Measurements from ENCODE around the gene TBX19.

TBX19 gene

DNA sequence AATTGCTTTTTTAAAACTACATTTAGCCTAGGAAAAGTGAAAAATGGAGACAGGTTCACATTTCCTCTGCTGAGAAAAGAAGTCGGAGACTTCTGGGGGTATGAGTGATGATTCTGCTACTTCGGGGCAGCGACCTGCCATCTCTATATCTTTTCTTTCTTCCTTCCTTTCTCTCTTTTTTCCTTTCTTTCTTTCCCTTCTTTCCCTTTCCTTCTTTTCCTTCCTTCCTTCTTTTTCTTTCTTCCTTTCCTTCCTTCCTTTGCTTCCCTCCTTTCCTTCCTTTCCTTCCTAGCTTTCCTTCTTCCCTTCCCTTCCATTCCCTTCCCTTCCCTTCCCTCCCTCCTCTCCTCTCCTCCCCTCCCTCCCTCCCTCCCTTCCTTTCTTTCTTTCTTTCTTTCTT is 17.8 kb downstream of the TBX19 start:
- no peaks in the 10 kb centered on the region for H3K27me3 ChIP-seq (ENCODE audit: control insufficient read depth in 1 of 2, insufficient read depth in 1 of 2, low read length in 2 of 2)
- H3K4me2 ChIP-seq (ENCODE audit: low read length, poor library complexity, severe bottlenecking), result no peak overlapping the region
- 100% methylated on average over 3 of the region's 3 CpGs for WGBS
- no peak overlapping the region for H2BK120ac ChIP-seq (ENCODE audit: low read depth, low read length)
- peaks cover 1% of the 10 kb centered on the region for H3K79me1 ChIP-seq (replicated peaks; ENCODE audit: low read length, poor library complexity, severe bottlenecking)
- no peak overlapping the region for H3K18ac ChIP-seq (ENCODE audit: low read depth in 1 of 2, low read length in 2 of 2)
- peaks cover 8% of the 10 kb centered on the region for H3K4me1 ChIP-seq (ENCODE audit: control insufficient read depth, insufficient read depth, low read depth, low read length)
- H3K9me3 ChIP-seq (ENCODE audit: control insufficient read depth, low read length), result no peaks in the 10 kb centered on the region
- H4K8ac ChIP-seq (ENCODE audit: low read length), result no peak overlapping the region
- H3K4me3 ChIP-seq (ENCODE audit: insufficient read depth in 1 of 2, low read depth in 1 of 2, low read length in 2 of 2), result no peak overlapping the region
- no peak overlapping the region for H3K14ac ChIP-seq (ENCODE audit: low read length in 2 of 2)
- no peak overlapping the region for H2BK12ac ChIP-seq (ENCODE audit: low read length in 2 of 2)
- no peak overlapping the region for H4K91ac ChIP-seq (ENCODE audit: low read length)
- no peak overlapping the region for H3K27ac ChIP-seq (ENCODE audit: low read length, poor library complexity, severe bottlenecking)
- DNase-seq, result no peak
- H3K4ac ChIP-seq (ENCODE audit: low read depth in 1 of 2, low read length in 2 of 2), result no peak overlapping the region
- no peak overlapping the region for H2BK5ac ChIP-seq (ENCODE audit: low read depth, low read length, poor library complexity, severe bottlenecking)
- no peak overlapping the region for H2BK15ac ChIP-seq (ENCODE audit: low read depth, poor library complexity, severe bottlenecking)
- no peak overlapping the region for H3K23ac ChIP-seq (ENCODE audit: low read length in 2 of 2)
- peaks cover under 1 to 4% of the 10 kb centered on the region in 2 experiments for H3K36me3 ChIP-seq (ENCODE audit: control insufficient read depth in 1 of 2, insufficient read depth in 2 of 2, low read depth in 1 of 2, low read length in 2 of 2)
- H2AFZ ChIP-seq (ENCODE audit: low read depth, low read length), result no peak overlapping the region
- H2AK5ac ChIP-seq (ENCODE audit: low read length, severe bottlenecking), result no peak overlapping the region
- no peak overlapping the region for H3K9ac ChIP-seq (ENCODE audit: low read length)

- Histone ChIP-seq H3K23ac (ENCODE audit: low read length in 2 of 2) (no peak overlapping the region), H2BK12ac (ENCODE audit: low read length in 2 of 2) (no peak overlapping the region), H3K9me3 (ENCODE audit: control insufficient read depth, low read length) (no peaks in the 10 kb centered on the region), H3K4me1 (ENCODE audit: control insufficient read depth, insufficient read depth, low read depth, low read length) (peaks cover 9% of the 10 kb centered on the region), H3K4me3 (ENCODE audit: insufficient read depth in 1 of 2, low read depth in 1 of 2, low read length in 2 of 2) (no peak overlapping the region), H3K4ac (ENCODE audit: low read depth in 1 of 2, low read length in 2 of 2) (no peak overlapping the region), H3K18ac (ENCODE audit: low read depth in 1 of 2, low read length in 2 of 2) (no peak overlapping the region), H3K14ac (ENCODE audit: low read length in 2 of 2) (no peak overlapping the region), H2BK5ac (ENCODE audit: low read depth, low read length, poor library complexity, severe bottlenecking) (no peak overlapping the region), H3K4me2 (ENCODE audit: low read length, poor library complexity, severe bottlenecking) (no peak overlapping the region), H2BK15ac (ENCODE audit: low read depth, poor library complexity, severe bottlenecking) (no peak overlapping the region), H3K27ac (ENCODE audit: low read length, poor library complexity, severe bottlenecking) (no peak overlapping the region), H3K27me3 (ENCODE audit: control insufficient read depth in 1 of 2, insufficient read depth in 1 of 2, low read length in 2 of 2) (no peaks in the 10 kb centered on the region), H3K36me3 (ENCODE audit: control insufficient read depth in 1 of 2, insufficient read depth in 2 of 2, low read depth in 1 of 2, low read length in 2 of 2) (peaks cover 0 to 5% of the 10 kb centered on the region in 2 experiments), H2AK5ac (ENCODE audit: low read length, severe bottlenecking) (peak overlapping the region; percentile 92), H2BK120ac (ENCODE audit: low read depth, low read length) (no peak overlapping the region), H4K91ac (ENCODE audit: low read length) (no peak overlapping the region), H2AFZ (ENCODE audit: low read depth, low read length) (no peak overlapping the region), H3K9ac (ENCODE audit: low read length) (no peak overlapping the region), H4K8ac (ENCODE audit: low read length) (no peak overlapping the region), H3K79me1 (replicated peaks; ENCODE audit: low read length, poor library complexity, severe bottlenecking) (peaks cover 1% of the 10 kb centered on the region)
- no peak for DNase-seq
- 93% methylated on average over 2 of the region's 2 CpGs for WGBS
These were observed 19.9 kb downstream of the TBX19 start for GRCh38 chr1:168300626-168301025.

GRCh38 chr1:168301664-168302320 is 21.1 kb downstream of the TBX19 start:
- Histone ChIP-seq H3K4me3 (ENCODE audit: insufficient read depth in 1 of 2, low read depth in 1 of 2, low read length in 2 of 2) (no peak overlapping the region), H3K27ac (ENCODE audit: low read length, poor library complexity, severe bottlenecking) (peak overlapping the region; percentile 49), H3K4ac (ENCODE audit: low read depth in 1 of 2, low read length in 2 of 2) (no peak overlapping the region), H3K9me3 (ENCODE audit: control insufficient read depth, low read length) (no peaks in the 10 kb centered on the region), H3K18ac (ENCODE audit: low read depth in 1 of 2, low read length in 2 of 2) (no peak overlapping the region), H4K91ac (ENCODE audit: low read length) (no peak overlapping the region), H3K4me1 (ENCODE audit: control insufficient read depth, insufficient read depth, low read depth, low read length) (peaks cover 8% of the 10 kb centered on the region), H2AK5ac (ENCODE audit: low read length, severe bottlenecking) (peak overlapping the region; percentile 31), H3K4me2 (ENCODE audit: low read length, poor library complexity, severe bottlenecking) (no peak overlapping the region), H3K14ac (ENCODE audit: low read length in 2 of 2) (no peak overlapping the region), H2BK5ac (ENCODE audit: low read depth, low read length, poor library complexity, severe bottlenecking) (no peak overlapping the region), H3K79me1 (replicated peaks; ENCODE audit: low read length, poor library complexity, severe bottlenecking) (peaks cover 1% of the 10 kb centered on the region), H2BK12ac (ENCODE audit: low read length in 2 of 2) (no peak overlapping the region), H2AFZ (ENCODE audit: low read depth, low read length) (no peak overlapping the region), H2BK15ac (ENCODE audit: low read depth, poor library complexity, severe bottlenecking) (no peak overlapping the region), H3K9ac (ENCODE audit: low read length) (no peak overlapping the region), H3K27me3 (ENCODE audit: control insufficient read depth in 1 of 2, insufficient read depth in 1 of 2, low read length in 2 of 2) (no peaks in the 10 kb centered on the region), H2BK120ac (ENCODE audit: low read depth, low read length) (no peak overlapping the region), H3K36me3 (ENCODE audit: control insufficient read depth in 1 of 2, insufficient read depth in 2 of 2, low read depth in 1 of 2, low read length in 2 of 2) (peaks cover 5% of the 10 kb centered on the region in 2 experiments), H3K23ac (ENCODE audit: low read length in 2 of 2) (no peak overlapping the region), H4K8ac (ENCODE audit: low read length) (no peak overlapping the region)
- peak; percentile 3 for DNase-seq
- 64% methylated on average over 3 of the region's 3 CpGs for WGBS

- Histone ChIP-seq H2BK15ac (ENCODE audit: low read depth, poor library complexity, severe bottlenecking) (no peak overlapping the region), H3K36me3 (ENCODE audit: control insufficient read depth in 1 of 2, insufficient read depth in 2 of 2, low read depth in 1 of 2, low read length in 2 of 2) (peaks cover 9 to 14% of the 10 kb centered on the region in 2 experiments), H3K4me1 (ENCODE audit: control insufficient read depth, insufficient read depth, low read depth, low read length) (peaks cover 8% of the 10 kb centered on the region), H2AK5ac (ENCODE audit: low read length, severe bottlenecking) (no peak overlapping the region), H3K9ac (ENCODE audit: low read length) (no peak overlapping the region), H2BK12ac (ENCODE audit: low read length in 2 of 2) (no peak overlapping the region), H4K8ac (ENCODE audit: low read length) (no peak overlapping the region), H3K4me2 (ENCODE audit: low read length, poor library complexity, severe bottlenecking) (no peak overlapping the region), H3K79me1 (replicated peaks; ENCODE audit: low read length, poor library complexity, severe bottlenecking) (peaks cover 1% of the 10 kb centered on the region), H2AFZ (ENCODE audit: low read depth, low read length) (no peak overlapping the region), H2BK5ac (ENCODE audit: low read depth, low read length, poor library complexity, severe bottlenecking) (no peak overlapping the region), H2BK120ac (ENCODE audit: low read depth, low read length) (no peak overlapping the region), H3K4me3 (ENCODE audit: insufficient read depth in 1 of 2, low read depth in 1 of 2, low read length in 2 of 2) (no peak overlapping the region), H4K91ac (ENCODE audit: low read length) (no peak overlapping the region), H3K23ac (ENCODE audit: low read length in 2 of 2) (no peak overlapping the region), H3K27ac (ENCODE audit: low read length, poor library complexity, severe bottlenecking) (no peak overlapping the region), H3K14ac (ENCODE audit: low read length in 2 of 2) (no peak overlapping the region), H3K27me3 (ENCODE audit: control insufficient read depth in 1 of 2, insufficient read depth in 1 of 2, low read length in 2 of 2) (no peaks in the 10 kb centered on the region), H3K9me3 (ENCODE audit: control insufficient read depth, low read length) (no peaks in the 10 kb centered on the region), H3K4ac (ENCODE audit: low read depth in 1 of 2, low read length in 2 of 2) (no peak overlapping the region), H3K18ac (ENCODE audit: low read depth in 1 of 2, low read length in 2 of 2) (no peak overlapping the region)
- 85% methylated on average over 7 of the region's 7 CpGs for WGBS
- DNase-seq, result no peak
These were observed 23.3 kb downstream of the TBX19 start for GRCh38 chr1:168303716-168304540.
